Stimulated activated CD8-positive, alpha-beta memory T cell treated with anti-CD3 and anti-CD28 coated beads, Interleukin-15, amount 100 ng/mL, for 4 hours (primary cell): ENCODE measurements around the gene EHD2.
"Not testable (repeated sequence)": the region's sequence is repeated elsewhere in the genome, so short reads cannot be mapped to it uniquely, and the experiment has no call there.

Experiments used
- DNase-seq, 2 donors: peaks; one replicate each; pipeline ENCODE4 v3.0.0-alpha.2; 2020; ENCODE audit warnings: low read depth in 2 of 2

Gene EHD2

DNA sequence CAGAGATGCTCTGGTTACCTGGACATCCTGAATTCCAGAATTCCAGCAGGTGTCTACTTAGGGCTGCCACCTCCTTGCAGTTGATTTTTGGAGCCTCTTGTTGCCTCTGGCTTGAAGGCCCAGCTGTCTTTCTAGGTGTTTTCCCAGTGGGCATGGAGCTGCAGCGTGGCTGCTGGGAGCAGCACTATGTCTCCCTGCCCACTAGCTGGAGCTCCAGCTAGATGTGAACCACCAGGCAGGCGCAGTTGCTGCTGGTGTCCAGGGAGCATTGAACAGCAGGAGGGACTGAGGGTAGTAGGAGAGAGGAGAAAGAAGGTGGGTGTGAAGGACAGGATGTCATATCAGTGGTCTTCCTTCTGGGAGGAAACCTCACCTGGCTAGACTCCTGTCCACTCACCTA is 55.4 kb downstream of the EHD2 start:
- no peak for DNase-seq

DNA sequence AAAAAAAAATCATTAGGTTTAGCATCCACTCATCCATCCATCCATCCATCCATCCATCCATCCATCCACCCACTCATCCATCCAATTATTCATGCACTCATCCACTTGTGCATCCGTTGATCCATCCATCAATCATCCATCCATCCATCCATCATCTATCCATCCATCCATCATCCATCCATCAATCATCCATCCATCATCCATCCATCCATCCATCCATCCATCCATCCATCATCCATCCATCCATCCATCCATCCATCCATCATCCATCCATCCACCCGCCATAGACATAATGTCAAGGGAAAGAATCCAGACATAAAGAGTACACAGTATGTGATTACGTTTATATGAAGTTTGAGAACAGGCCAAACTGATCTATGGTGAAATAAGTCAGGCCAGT is 56.3 kb downstream of the EHD2 start:
- no peak for DNase-seq

DNA sequence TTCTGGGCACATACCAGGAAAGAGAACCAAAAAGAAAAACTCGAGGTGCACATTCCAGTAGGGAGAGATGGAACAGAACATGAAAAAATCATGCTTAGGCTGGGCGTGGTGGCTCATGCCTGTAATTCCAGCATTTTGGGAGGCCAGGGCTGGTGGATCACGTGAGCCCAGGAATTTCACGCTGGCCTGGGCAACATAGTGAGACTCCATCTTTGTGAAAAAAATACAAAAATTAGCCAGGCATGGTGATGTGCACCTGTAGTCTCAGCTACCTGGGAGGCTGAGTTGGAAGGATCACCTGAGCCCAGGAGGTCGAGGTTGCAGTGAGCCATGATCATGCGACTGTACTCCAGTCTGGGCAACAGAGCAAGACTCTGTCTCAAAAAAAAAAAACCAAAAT is 58.1 kb downstream of the EHD2 start:
- DNase-seq: not testable (repeated sequence)

DNA sequence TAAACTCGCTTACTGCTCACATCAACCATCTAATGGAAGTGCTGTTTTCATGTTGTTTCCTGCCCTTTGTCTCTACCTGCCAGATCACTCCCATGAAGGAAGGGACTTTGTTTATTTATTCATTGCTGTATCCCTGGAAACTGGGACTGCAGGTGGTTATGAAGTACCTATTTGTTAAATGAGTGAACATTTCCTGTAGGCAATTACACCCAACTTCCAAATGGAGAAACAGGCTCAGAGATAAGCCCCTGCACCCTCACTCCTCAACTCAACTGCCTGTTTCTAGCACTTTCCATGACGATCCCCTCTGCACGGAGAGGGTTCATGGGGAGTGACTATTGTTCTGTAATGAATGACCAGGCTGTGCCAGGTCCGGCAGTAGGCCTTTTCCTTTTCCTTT is 63.3 kb downstream of the EHD2 start:
- DNase-seq: no peak

DNA sequence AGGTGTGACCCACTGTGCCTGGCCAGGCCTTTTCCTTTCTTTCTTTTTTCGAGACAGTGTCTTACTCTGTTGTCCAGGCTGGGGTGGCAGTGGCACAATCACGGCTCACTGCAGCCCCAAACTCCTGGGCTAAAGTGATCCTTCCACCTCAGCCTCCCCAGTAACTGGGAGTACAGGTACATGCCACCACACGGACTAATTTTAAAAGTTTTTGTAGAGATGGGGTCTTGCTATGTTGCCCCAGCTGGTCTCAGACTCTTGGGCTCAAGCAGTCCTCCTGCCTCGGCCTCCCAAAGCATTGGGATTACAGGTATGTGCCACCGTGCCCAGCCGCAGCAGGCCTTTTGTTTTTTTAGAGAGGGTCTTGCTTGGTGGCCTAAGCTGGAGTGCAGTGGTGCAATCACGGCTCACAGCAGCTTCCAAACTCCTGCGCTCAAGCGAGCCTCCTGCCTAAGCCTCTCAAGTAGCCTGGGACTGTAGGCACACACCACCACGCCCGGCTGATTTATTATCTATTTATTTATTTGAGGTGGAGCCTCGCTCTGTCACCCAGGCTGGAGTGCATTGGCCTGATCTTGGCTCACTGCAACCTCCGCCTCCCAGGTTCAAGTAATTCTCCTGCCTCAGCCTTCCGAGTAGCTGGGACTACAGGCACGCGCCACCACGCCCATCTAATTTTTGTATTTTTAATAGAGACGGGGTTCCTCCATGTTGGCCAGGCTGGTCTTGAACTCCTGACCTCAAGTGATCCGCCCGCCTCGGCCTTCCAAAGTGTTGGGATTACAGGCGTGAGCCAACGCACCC is 64.2 kb downstream of the EHD2 start:
- not testable (repeated sequence) for DNase-seq

DNA sequence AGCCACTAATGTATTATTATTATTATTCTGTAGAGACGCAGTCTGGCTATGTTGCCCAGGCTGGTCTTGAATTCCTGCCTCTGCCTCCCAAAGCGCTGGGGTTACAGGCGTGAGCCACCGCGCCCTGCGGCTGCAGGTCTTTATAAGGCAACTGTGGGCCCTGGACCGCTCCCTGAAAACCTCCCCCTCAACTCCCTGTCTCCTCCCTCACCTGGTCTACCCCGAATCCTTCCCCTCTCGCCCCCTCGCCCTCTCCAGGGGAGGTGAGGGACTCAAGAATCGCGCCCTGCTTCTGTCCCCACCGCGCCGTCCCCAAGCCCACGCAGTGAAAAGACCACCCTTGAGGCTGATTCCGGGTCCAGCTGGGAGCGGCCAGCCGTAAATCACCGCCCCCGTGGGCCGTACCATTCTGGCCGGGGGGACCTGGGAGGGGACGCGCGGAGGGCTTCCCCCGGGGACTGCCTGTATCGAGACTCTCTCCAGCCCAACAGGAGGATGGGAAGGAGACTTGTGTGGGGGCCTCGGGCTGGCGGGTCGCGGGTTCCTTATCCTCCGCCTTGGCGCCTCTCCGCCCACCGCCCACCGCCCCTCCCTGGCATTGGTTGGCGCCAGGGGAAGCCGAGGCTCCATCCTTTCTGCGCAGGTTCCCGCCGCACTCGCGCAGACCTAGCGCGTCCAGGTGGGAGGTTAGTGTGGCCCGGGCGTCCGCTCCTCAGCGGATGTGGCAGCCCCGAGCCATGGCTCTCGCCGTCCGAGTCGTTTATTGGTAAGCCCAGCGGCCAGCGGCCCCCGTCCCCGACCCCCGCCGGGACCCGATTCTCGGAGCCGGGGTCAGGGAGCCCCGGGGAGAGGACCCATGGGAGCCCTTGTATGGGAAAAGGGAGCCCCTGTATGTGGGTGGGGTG is 65.1 kb downstream of the EHD2 start, which contains the start of gene SELENOW:
Gene SELENOW (plus strand): TSS at position 655 of the 905 bp plus-strand sequence. CDS start 83 bp downstream, at position 738.
- DNase-seq: peak; percentile 44 to 58

DNA sequence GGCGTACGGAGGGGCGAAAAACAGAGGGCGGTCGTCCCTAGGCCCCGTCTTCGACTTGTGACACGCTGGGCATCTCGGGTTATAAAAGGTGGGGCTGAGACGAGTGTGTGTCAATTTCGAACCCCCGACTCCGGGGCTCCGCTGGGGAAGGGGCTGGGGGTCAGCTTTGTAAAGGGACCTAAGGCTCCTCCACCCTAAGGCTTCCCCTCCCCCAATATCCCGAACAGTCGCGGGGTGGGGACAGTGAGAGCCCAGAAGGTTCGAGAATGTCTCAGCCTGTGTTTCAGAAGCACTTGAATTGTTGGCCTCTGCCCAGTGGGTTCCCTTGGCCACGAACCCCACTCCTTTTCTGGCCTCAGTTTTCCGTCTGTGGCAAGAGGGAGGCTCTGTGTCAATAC is 65.7 kb downstream of the EHD2 start:
- DNase-seq: no peak

DNA sequence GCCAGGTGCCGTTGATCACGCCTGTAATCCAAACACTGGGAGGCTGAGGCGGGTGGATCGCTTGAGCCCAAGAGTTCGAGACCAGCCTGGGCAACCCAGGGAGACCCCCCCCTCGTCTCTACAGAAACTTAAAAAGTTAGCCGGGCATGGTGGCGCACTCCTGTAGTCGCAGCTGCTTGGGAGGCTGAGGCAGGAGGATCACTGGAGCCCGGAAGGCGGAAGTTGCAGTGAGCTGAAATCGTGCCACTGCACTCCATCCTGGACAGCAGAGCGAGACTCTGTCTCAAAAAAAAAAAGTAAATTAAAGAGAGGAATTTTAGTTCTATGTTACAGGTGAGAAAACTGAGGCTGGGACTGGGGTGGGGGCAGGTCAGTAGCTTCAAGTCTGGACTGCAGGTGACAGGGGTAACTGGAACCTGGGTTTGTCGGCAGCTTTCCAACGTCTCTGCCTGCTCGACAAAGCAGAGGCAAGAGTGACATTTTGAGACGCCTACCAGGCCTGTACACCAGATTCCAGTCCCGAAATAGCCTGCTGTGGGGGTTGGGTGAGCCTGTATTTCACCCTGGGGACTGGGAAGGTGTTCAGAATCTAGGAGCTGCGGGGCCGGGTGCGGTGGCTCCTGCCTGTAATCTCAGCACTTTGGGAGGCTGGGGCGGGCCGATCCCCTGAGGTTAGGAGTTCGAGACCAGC is 66.4 kb downstream of the EHD2 start:
- no peak for DNase-seq

DNA sequence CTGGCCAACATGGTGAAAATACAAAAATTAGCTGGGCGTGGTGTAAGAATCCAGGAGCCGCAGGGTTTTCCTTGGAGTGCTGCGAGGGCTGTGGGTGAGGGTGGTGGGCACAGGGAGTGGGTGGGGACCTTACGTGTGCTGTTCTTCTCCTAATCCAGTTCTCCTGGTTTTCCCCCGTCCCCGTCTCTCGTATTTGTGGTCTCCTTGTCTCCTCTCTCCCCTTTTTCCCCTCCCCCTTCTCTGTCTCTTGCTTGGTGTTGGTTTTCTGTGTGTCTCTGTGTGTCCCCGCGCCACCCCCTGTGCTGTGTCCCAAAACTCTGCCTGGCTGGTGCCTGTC is 67.0 kb downstream of the EHD2 start:
- DNase-seq: no peak

DNA sequence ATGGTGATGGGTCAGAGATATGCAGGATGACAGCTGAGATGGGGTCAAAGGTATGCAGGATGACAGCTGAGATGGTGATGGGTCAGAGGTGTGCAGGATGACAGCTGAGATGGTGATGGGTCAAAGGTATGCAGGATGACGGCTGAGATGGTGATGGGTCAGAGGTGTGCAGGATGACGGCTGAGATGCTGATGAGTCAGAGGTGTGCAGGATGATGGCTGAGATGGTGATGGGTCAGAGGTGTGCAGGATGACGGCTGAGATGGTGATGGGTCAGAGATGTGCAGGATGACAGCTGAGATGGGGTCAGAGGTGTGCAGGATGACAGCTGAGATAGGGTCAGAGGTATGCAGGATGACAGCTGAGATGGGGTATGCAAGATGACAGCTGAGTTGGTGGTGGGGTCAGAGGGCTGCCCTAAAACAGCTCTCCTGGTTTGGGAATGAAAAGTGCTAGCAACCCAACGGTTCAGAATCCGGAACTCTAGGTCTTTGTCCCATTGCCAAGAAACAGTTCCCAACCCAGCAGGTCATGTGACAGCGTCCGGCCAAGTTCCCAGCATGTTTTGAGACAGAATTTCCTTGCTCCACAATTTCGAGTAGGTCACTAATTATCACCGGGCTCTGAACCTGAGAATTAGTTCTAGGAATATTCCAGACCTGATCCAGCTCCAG is 68.5 kb downstream of the EHD2 start:
- DNase-seq: no peak

DNA sequence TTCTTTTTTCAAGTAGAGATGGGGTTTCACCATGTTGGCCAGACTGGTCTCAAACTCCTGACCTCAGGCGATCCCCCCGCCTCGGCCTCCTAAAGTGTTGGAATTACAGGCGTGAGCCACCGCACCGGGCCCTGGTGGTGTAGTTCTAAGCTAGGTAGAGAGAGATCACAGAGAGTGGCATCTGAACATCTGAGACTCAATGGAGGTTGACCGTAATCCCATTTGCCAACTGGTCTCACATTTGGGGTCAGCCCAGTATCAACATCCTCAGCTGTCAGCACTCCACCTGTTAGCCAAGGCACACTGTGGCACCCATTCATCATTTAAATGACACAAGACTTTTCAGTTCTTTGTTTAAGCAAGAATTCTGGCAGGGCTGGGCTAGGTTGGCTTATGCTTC is 73.3 kb downstream of the EHD2 start:
- DNase-seq: no peak

DNA sequence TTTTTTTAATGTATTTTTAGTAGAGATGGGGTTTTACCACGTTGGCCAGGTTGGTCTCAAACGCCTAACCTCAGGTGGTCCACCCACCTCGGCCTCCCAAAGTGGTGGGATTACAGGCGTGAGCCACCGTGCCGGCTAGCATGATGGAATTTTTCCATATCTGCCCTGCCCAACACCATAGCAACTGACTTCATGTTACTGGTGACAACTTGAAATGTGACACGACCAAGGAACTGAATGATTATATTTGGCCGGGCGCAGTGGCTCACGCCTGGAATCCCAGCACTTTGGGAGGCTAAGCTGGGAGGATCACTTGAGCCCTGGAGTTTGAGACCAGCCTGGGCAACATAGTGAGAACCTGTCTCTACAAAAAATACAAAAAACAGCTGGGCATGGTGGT is 74.1 kb downstream of the EHD2 start:
- DNase-seq: not testable (repeated sequence)

DNA sequence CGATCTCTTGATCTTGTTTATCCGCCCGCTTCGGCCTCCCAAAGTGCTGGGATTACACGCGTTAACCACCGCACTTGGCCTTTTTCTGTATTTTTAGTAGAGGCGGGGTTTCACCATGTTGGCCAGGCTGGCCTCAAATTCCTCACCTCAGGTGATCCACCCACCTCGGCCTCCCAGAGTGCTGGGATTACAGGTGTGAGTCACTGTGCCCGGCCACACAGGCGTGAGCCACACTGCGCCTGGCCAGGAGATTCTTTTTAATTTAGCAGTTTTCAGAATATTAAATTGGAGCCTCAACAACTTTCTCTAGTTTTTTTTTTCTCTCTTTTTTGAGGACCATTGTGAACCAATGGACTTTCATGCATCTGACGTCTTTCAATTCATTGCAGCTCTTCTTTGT is 76.6 kb downstream of the EHD2 start:
- not testable (repeated sequence) for DNase-seq

DNA sequence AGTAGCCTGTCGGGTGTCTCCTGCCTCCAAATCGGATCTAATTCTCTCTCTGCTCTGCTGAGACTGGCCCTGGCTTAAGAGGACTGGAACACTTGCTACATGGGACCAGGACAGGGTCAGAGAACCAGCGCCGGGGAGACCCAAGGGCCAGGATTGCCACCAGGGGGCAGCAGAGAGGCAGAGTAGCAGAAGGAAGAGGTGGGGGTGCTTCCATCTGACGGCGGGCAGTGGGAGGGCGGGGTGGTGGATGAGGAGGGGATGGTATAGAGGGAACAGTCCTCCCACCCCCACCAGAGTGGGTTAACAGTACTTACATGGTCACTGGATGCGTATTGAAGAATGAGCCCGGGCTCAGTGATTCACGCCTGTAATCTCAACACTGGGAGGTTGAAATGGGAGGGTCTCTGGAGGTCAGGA is 77.2 kb downstream of the EHD2 start:
- peak; percentile 45 to 67 for DNase-seq

DNA sequence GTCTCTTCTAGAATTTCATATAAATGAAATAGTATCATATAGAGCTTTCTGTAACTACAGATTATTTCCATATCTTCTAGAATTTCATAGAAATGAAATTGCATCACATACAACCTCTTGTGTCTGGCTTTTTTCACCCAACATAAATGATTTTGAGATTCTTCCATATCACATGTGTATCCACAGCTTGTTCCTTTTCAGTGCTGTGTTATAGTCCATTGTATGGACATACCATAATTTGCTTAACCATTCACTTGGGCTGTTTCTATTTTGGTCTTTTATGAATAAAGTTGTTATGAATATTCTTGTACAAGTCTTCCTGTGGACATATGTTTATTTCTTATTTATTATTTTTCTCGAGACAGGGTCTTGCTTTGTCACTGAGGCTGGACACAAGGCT is 79.4 kb downstream of the EHD2 start:
- no peak for DNase-seq
